GM18870 (cell line): ENCODE data around the gene CCM2.

Experiments used
- ATAC-seq: cut with Tn5 transposase; IDR thresholded peaks from one replicate; pipeline ENCODE4 v1.9.1; 2021; ENCODE audit warnings: moderate library complexity; ENCODE audit not compliant: unreplicated experiment

CCM2 gene

GRCh38 chr7:45064047-45064725 is 64.2 kb downstream of the CCM2 start:
- ATAC-seq, result no peak

- no peak for ATAC-seq
These were observed 65.3 kb downstream of the CCM2 start for GRCh38 chr7:45065031-45065995.

GRCh38 chr7:45066409-45066808 is 66.4 kb downstream of the CCM2 start:
- ATAC-seq, result no peak

GRCh38 chr7:45067582-45067981 is 67.6 kb downstream of the CCM2 start:
- no peak for ATAC-seq

- ATAC-seq, result no peak
These were observed 68.4 kb downstream of the CCM2 start for GRCh38 chr7:45068236-45069023.

GRCh38 chr7:45069444-45070253 is 69.6 kb downstream of the CCM2 start:
- ATAC-seq, result no peak

GRCh38 chr7:45070254-45070642 is 70.2 kb downstream of the CCM2 start:
- ATAC-seq, result no peak

- no peak for ATAC-seq
These were observed 71.5 kb downstream of the CCM2 start for GRCh38 chr7:45071528-45071927.

- no peak for ATAC-seq
These were observed 72.4 kb downstream of the CCM2 start for GRCh38 chr7:45072131-45073030.

GRCh38 chr7:45073031-45073785 is 73.2 kb downstream of the CCM2 start:
- ATAC-seq, result no peak

- no peak for ATAC-seq
These were observed 74.0 kb downstream of the CCM2 start for GRCh38 chr7:45073786-45074527.

- no peak for ATAC-seq
These were observed 74.7 kb downstream of the CCM2 start for GRCh38 chr7:45074528-45075354.

- no peak for ATAC-seq
These were observed 75.3 kb downstream of the CCM2 start for GRCh38 chr7:45075355-45075644.

- ATAC-seq, result no peak
These were observed 76.1 kb downstream of the CCM2 start for GRCh38 chr7:45075871-45076796.

GRCh38 chr7:45076946-45077345 is 76.9 kb downstream of the CCM2 start:
- ATAC-seq, result no peak

GRCh38 chr7:45077579-45077978 is 77.6 kb downstream of the CCM2 start:
- ATAC-seq, result no peak
